Endothelial cell of umbilical vein (primary cell): ENCODE measurements around the gene TPPP2. TPM values are rescaled to one million over a fixed set of nuclear protein-coding genes. Genes with fewer than 3 reads are reported as not detected.

Experiments
- BruUV-seq: library from RNA; stranded (reverse); fragments of 400-500 nt; replicated peaks from 2 replicates; lab custom pipeline; 2021; lab: Mats Ljungman, UMichigan
- CTCF ChIA-PET: fragments of 300-600, 350-600 bp; sonication (Branson Sonifier 250); formaldehyde crosslinking; loops from one replicate; lab custom pipeline; 2021; ENCODE audit warnings: antibody characterized with exemption, inconsistent platforms; lab: Charles Lee
- POLR2A ChIA-PET: fragments of 300-600, 350-600 bp; sonication (Branson Sonifier 250); formaldehyde crosslinking; loops from one replicate; lab custom pipeline; 2021; ENCODE audit warnings: antibody characterized with exemption, inconsistent platforms; lab: Charles Lee
- DNase-seq: peaks from one replicate; pipeline ENCODE4 v3.0.0-alpha.2; 2011; ENCODE audit warnings: low read depth, low spot score
- FAIRE-seq: peaks from 2 replicates; lab custom pipeline; 2011; peaks lifted over from hg19 to GRCh38; lab: Jason Lieb, UNC
- H2AFZ ChIP-seq: 2 replicates; pipeline ENCODE4 v1.6.0; 2012; ENCODE audit warnings: low read depth, low read length, control low read depth, inconsistent platforms
- H3K27ac ChIP-seq: 2 replicates; pipeline ENCODE4 v1.5.1; 2011; ENCODE audit warnings: low read depth, mild to moderate bottlenecking, control low read depth, low read length, moderate library complexity; ENCODE audit not compliant: insufficient read depth
- H3K27me3 ChIP-seq, 2 experiments: 2 replicates each; pipeline versions ENCODE4 v1.6.0 to v1.6.1; 2011; ENCODE audit warnings: low read length in 2 of 2, mixed read lengths in 1 of 2; ENCODE audit not compliant: control insufficient read depth in 2 of 2, insufficient read depth in 2 of 2
- H3K36me3 ChIP-seq, 2 experiments: 2 replicates in 1 of 2; 3 replicates in 1 of 2; pipeline ENCODE4 v1.5.1; 2011; ENCODE audit warnings: low read length in 2 of 2, mild to moderate bottlenecking in 1 of 2, moderate library complexity in 1 of 2; ENCODE audit not compliant: control insufficient read depth in 2 of 2, insufficient read depth in 2 of 2; ENCODE audit errors: extremely low read depth in 1 of 2
- H3K4me1 ChIP-seq: 3 replicates; pipeline ENCODE4 v1.5.1; 2011; ENCODE audit warnings: mild to moderate bottlenecking, low read length; ENCODE audit not compliant: control insufficient read depth, insufficient read depth; ENCODE audit errors: extremely low read depth
- H3K4me2 ChIP-seq: 2 replicates; pipeline ENCODE4 v1.6.1; 2011; ENCODE audit warnings: low read length, control low read depth, mixed read lengths; ENCODE audit not compliant: insufficient read depth
- H3K4me3 ChIP-seq, 3 experiments: fragments of 200-600 bp in 1 of 3; sonication (generic), shearing (Covaris generic) in 1 of 3; replicated peaks in 1 of 3; 2 replicates each; pipeline ENCODE4 v1.5.1; 2011 to 2016; ENCODE audit warnings: control low read depth in 3 of 3, low read length in 3 of 3, mild to moderate bottlenecking in 2 of 3, inconsistent platforms in 1 of 3, low read depth in 1 of 3, moderate library complexity in 1 of 3; ENCODE audit not compliant: insufficient read depth in 1 of 3
- H3K79me2 ChIP-seq: 2 replicates; pipeline ENCODE4 v1.6.0; 2012; ENCODE audit warnings: low read length, inconsistent platforms; ENCODE audit not compliant: control insufficient read depth, insufficient read depth
- H3K9ac ChIP-seq: replicated peaks from 2 replicates; pipeline ENCODE3; 2011; ENCODE audit warnings: low read length, control low read depth; ENCODE audit not compliant: insufficient read depth; ENCODE audit errors: extremely low read depth
- H3K9me1 ChIP-seq: replicated peaks from 3 replicates; pipeline ENCODE4 v1.6.0; 2011; ENCODE audit warnings: mild to moderate bottlenecking, low read length; ENCODE audit not compliant: control insufficient read depth, insufficient read depth; ENCODE audit errors: extremely low read depth
- H3K9me3 ChIP-seq: replicated peaks from 2 replicates; pipeline ENCODE4 v1.5.1; 2012; ENCODE audit warnings: low read length, inconsistent platforms; ENCODE audit not compliant: control insufficient read depth, insufficient read depth
- H4K20me1 ChIP-seq: replicated peaks from 2 replicates; pipeline ENCODE3; 2011; ENCODE audit warnings: mild to moderate bottlenecking, low read length; ENCODE audit not compliant: control insufficient read depth, insufficient read depth; ENCODE audit errors: extremely low read depth
- CTCF ChIP-seq, 2 donors: IDR thresholded peaks; 1 replicate in 1 of 2; 2 replicates in 1 of 2; pipeline ENCODE4 v1.5.1; 2011; ENCODE audit warnings: low read length in 2 of 2, mild to moderate bottlenecking in 2 of 2, moderate library complexity in 2 of 2, control low read depth in 1 of 2, inconsistent platforms in 1 of 2, low read depth in 1 of 2; ENCODE audit not compliant: insufficient read depth in 1 of 2; ENCODE audit errors: extremely low read depth in 1 of 2
- EZH2 ChIP-seq: IDR thresholded peaks from 2 replicates; pipeline ENCODE4 v1.6.1; 2012; ENCODE audit warnings: borderline replicate concordance, low read depth, mild to moderate bottlenecking, moderate library complexity, low read length, inconsistent platforms; ENCODE audit not compliant: severe bottlenecking
- FOS ChIP-seq: IDR thresholded peaks from 2 replicates; pipeline ENCODE4 v1.6.1; 2011; ENCODE audit warnings: mild to moderate bottlenecking, low read length, moderate library complexity, borderline replicate concordance; ENCODE audit not compliant: insufficient read depth
- GATA2 ChIP-seq: IDR thresholded peaks from 2 replicates; pipeline ENCODE4 v1.7.0; 2011; ENCODE audit warnings: low read depth, mild to moderate bottlenecking, moderate library complexity, mixed read lengths, low read length; ENCODE audit not compliant: insufficient read length, insufficient read depth
- JUN ChIP-seq: IDR thresholded peaks from 2 replicates; pipeline ENCODE4 v1.6.1; 2011; ENCODE audit warnings: borderline replicate concordance, low read depth; ENCODE audit not compliant: insufficient read length, insufficient read depth
- MYC ChIP-seq: IDR thresholded peaks from one replicate; pipeline ENCODE4 v1.6.1; 2011; ENCODE audit warnings: mild to moderate bottlenecking, low read depth, low read length
- POLR2A ChIP-seq: IDR thresholded peaks from 2 replicates; pipeline ENCODE4 v1.6.1; 2012; ENCODE audit warnings: low read depth, mild to moderate bottlenecking, control low read depth, low read length
- POLR2AphosphoS5 ChIP-seq: IDR thresholded peaks from 2 replicates; pipeline ENCODE4 v1.6.1; 2012; ENCODE audit warnings: low read depth, mild to moderate bottlenecking, control low read depth, low read length, moderate library complexity; ENCODE audit not compliant: insufficient read depth
- dilution Hi-C: fragments of 300-500 bp; cut with MboI; formaldehyde crosslinking; loops from one replicate; pipeline ENCODE4 v1.15.0; 2019; ENCODE audit warnings: low sequenced_read_pairs; ENCODE audit not compliant: extremely low pct_ligation_motif_present
- intact Hi-C: fragments of 100-400 bp; cut with micrococcal nuclease; formaldehyde crosslinking; loops from one replicate; pipeline ENCODE4 v1.10.0; 2022
- polyA plus RNA-seq, 4 experiments: library from polyadenylated mRNA; depleted of rRNA in 3 of 4; stranded (reverse) in 3 of 4; unstranded in 1 of 4; fragments of >200 nt; gene quantifications; 2 replicates each; pipeline versions ENCODE4 v1.2.1 to v1.2.3, GENCODE V29; 2011 to 2012; ENCODE audit warnings: missing spikeins in 1 of 4
- total RNA-seq: library from RNA; stranded (reverse); gene quantifications from 2 replicates; pipeline ENCODE4 v1.2.3, GENCODE V29; 2021
- TF ChIP-seq, protein P1 (sequence below): IDR thresholded peaks from 2 replicates; pipeline ENCODE4 v1.6.1; 2011; ENCODE audit not compliant: insufficient read depth, insufficient read length

Gene TPPP2
- total and polyA plus RNA-seq, 2 donors (not counting 3 experiments of a cell fraction or from before 2014, with no cell fraction given): not detected

DNA sequence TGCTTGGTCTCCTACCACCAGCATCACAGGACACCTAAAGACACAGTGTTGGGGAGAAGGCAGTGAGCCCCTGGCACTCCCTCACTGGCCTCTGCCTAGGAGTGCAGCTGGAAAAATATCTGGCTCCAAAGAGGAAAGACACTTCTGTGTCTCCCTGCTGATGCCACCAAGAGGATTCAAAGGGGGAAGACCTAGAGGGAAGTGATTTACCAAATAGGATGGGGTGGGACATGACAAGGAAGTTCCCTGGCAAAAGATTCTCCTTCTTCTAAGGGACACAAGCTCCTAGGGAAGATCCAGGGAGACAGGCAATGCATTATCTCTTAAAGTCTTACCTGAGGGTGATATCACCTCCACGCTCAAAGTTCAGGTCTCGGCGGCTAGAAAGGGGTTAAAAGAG is 11.2 kb upstream of the TPPP2 start:
- no peaks in the 10 kb centered on the region for H3K79me2 ChIP-seq
- no peak for TF ChIP-seq POLR2A
- no peak for TF ChIP-seq MYC
- TF ChIP-seq EZH2: no peak
- TF ChIP-seq GATA2: no peak
- TF ChIP-seq JUN: no peak
- TF ChIP-seq POLR2AphosphoS5: no peak
- no peak for TF ChIP-seq FOS
- TF ChIP-seq, protein P1, sequence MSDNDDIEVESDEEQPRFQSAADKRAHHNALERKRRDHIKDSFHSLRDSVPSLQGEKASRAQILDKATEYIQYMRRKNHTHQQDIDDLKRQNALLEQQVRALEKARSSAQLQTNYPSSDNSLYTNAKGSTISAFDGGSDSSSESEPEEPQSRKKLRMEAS: no peak
- TF ChIP-seq CTCF (IDR thresholded peaks at IDR 0.05; ENCODE audit: extremely low read depth in 1 of 2, insufficient read depth in 1 of 2, low read depth in 1 of 2, low read length in 2 of 2): no peak
- H3K9ac ChIP-seq: no peak overlapping the region
- dilution Hi-C loops (no loop called here), intact Hi-C loops (no loop called here)
- H3K9me1 ChIP-seq: no peaks in the 10 kb centered on the region
- peaks cover 27 to 30% of the 10 kb centered on the region in 2 experiments for H3K27me3 ChIP-seq
- DNase-seq: no peak
- no peaks in the 10 kb centered on the region for H3K4me1 ChIP-seq
- no peak overlapping the region for H2AFZ ChIP-seq
- CTCF ChIA-PET: interaction anchor here (1.7 to 7.4 kb wide), 2 partner anchors 23 to 74 kb away, joined by 4 to 214 read pairs; partner anchors contain the start of gene RNASE7
- no peak overlapping the region for H3K27ac ChIP-seq
- no peak for FAIRE-seq
- H3K4me3 ChIP-seq: no peak overlapping the region
- no peaks in the 10 kb centered on the region for H3K36me3 ChIP-seq
- POLR2A ChIA-PET: no interaction called here
- H4K20me1 ChIP-seq: no peaks in the 10 kb centered on the region
- no peak overlapping the region for H3K4me2 ChIP-seq
- BruUV-seq: no TSS peak
- H3K9me3 ChIP-seq: no peaks in the 10 kb centered on the region
